WTC11 (cell line): ENCODE data around the gene PRKCB. TPM values are rescaled to one million over a fixed set of nuclear protein-coding genes. Genes with fewer than 3 reads are reported as not detected.

Experiments used
- ATAC-seq: fragments of 200-7000 bp; cut with Tn5 transposase; 2 replicates; pipeline ENCODE4 v1.10.0; 2021; ENCODE audit warnings: mild to moderate bottlenecking, moderate library complexity
- CTCF ChIA-PET: fragments of 300-600 bp; sonication (Branson Sonifier 250); formaldehyde crosslinking; loops from one replicate; lab custom pipeline; 2021; ENCODE audit warnings: antibody characterized with exemption; lab: Charles Lee
- POLR2A ChIA-PET: fragments of 350-600 bp; sonication (Branson Sonifier 250); formaldehyde crosslinking; loops from one replicate; lab custom pipeline; 2021; ENCODE audit warnings: antibody characterized with exemption; lab: Charles Lee
- DNase-seq: peaks from one replicate; pipeline ENCODE4 v3.0.0; 2021; ENCODE audit warnings: low spot score
- H3K27ac Mint-ChIP-seq: 2 replicates; pipeline ENCODE4 v1.8.0; 2021; ENCODE audit warnings: mixed read lengths
- H3K27me3 Mint-ChIP-seq: 2 replicates; pipeline ENCODE4 v1.8.0; 2021; ENCODE audit warnings: low read depth, mild to moderate bottlenecking, moderate library complexity, mixed read lengths
- H3K36me3 Mint-ChIP-seq: 2 replicates; pipeline ENCODE4 v1.8.0; 2021; ENCODE audit warnings: mixed read lengths
- H3K4me1 Mint-ChIP-seq: 2 replicates; pipeline ENCODE4 v1.8.0; 2022; ENCODE audit warnings: mixed read lengths
- H3K4me3 Mint-ChIP-seq: 2 replicates; pipeline ENCODE4 v1.8.0; 2021; ENCODE audit warnings: mild to moderate bottlenecking, moderate library complexity, mixed read lengths
- H3K9me3 Mint-ChIP-seq: 2 replicates; pipeline ENCODE4 v1.8.0; 2021; ENCODE audit warnings: mixed read lengths
- ARID4B ChIP-seq: sonication (generic); formaldehyde crosslinking; IDR thresholded peaks from 2 replicates; pipeline ENCODE4 v1.8.0; 2023; ENCODE audit warnings: missing genetic modification reagents, mild to moderate bottlenecking, borderline replicate concordance
- ATF2 ChIP-seq: sonication (generic); formaldehyde crosslinking; IDR thresholded peaks from 2 replicates; pipeline ENCODE4 v1.8.1; 2022; ENCODE audit warnings: low read depth, missing genetic modification reagents, borderline replicate concordance
- CTCF ChIP-seq: fragments of 200-600 bp; IDR thresholded peaks from 2 replicates; pipeline ENCODE4 v1.8.0; 2022; ENCODE audit warnings: antibody characterized with exemption
- FOXJ3 ChIP-seq: sonication (generic); formaldehyde crosslinking; IDR thresholded peaks from 2 replicates; pipeline ENCODE4 v1.9.0; 2021; ENCODE audit warnings: missing genetic modification reagents, mild to moderate bottlenecking, borderline replicate concordance
- MLX ChIP-seq: sonication (generic); formaldehyde crosslinking; IDR thresholded peaks from 2 replicates; pipeline ENCODE4 v1.8.1; 2023; ENCODE audit warnings: mild to moderate bottlenecking, missing genetic modification reagents, moderate library complexity
- NFYB ChIP-seq: sonication (generic); formaldehyde crosslinking; conservative IDR thresholded peaks from 2 replicates; pipeline ENCODE4 v1.8.0; 2022; ENCODE audit warnings: low read depth, missing genetic modification reagents
- PRDM15 ChIP-seq: sonication (generic); formaldehyde crosslinking; IDR thresholded peaks from 2 replicates; pipeline ENCODE4 v1.8.0; 2022; ENCODE audit warnings: missing genetic modification reagents
- RELA ChIP-seq: sonication (generic); formaldehyde crosslinking; IDR thresholded peaks from 2 replicates; pipeline ENCODE4 v1.8.1; 2022; ENCODE audit warnings: missing genetic modification reagents, mild to moderate bottlenecking, borderline replicate concordance
- RORB ChIP-seq: fragments of 250-450 bp; sonication (Bioruptor Pico); IDR thresholded peaks from 2 replicates; pipeline ENCODE4 v1.9.0; 2021; ENCODE audit warnings: mild to moderate bottlenecking
- SOX15 ChIP-seq: fragments of 250-450 bp; sonication (Bioruptor Pico); IDR thresholded peaks from 2 replicates; pipeline ENCODE4 v1.9.0; 2021; ENCODE audit warnings: mild to moderate bottlenecking
- TCF7 ChIP-seq: sonication (generic); formaldehyde crosslinking; IDR thresholded peaks from 2 replicates; pipeline ENCODE4 v1.8.0; 2022; ENCODE audit warnings: mild to moderate bottlenecking, low read depth, missing genetic modification reagents, moderate library complexity
- USF1 ChIP-seq: sonication (generic); formaldehyde crosslinking; IDR thresholded peaks from 2 replicates; pipeline ENCODE4 v1.8.0; 2022; ENCODE audit warnings: mild to moderate bottlenecking, missing genetic modification reagents
- ZNF121 ChIP-seq: sonication (generic); formaldehyde crosslinking; IDR thresholded peaks from 2 replicates; pipeline ENCODE4 v1.8.0; 2023; ENCODE audit warnings: missing genetic modification reagents
- ZNF138 ChIP-seq: sonication (generic); formaldehyde crosslinking; conservative IDR thresholded peaks from 2 replicates; pipeline ENCODE4 v1.8.1; 2022; ENCODE audit warnings: mild to moderate bottlenecking, moderate library complexity, missing genetic modification reagents
- total RNA-seq: library from RNA; stranded (reverse); gene quantifications from 3 replicates; pipeline ENCODE4 v1.2.3, GENCODE V29; 2021

Gene PRKCB
- total RNA-seq, 1 experiment from 2014 or later: 6.9 TPM

GRCh38 chr16:24118126-24118821 lies 282.5 kb downstream of the PRKCB start (continued):
- TF ChIP-seq MLX (CRISPR knock-in tag): no peak
- no peak for TF ChIP-seq ARID4B (CRISPR knock-in tag)
- no peak for TF ChIP-seq RORB (CRISPR knock-in tag)
- TF ChIP-seq ZNF121 (CRISPR knock-in tag): no peak
- TF ChIP-seq, all 79 proteins: peak for 0

GRCh38 chr16:24119807-24120206 lies 284.0 kb downstream of the PRKCB start:
- Mint-ChIP-seq H3K9me3 (peaks cover 8% of the 10 kb centered on the region), H3K4me1 (peaks cover 51% of the 10 kb centered on the region), H3K27me3 (no peaks in the 10 kb centered on the region; the same call in 1 of the 2 replicates), H3K4me3 (no peak overlapping the region), H3K36me3 (peaks cover 5% of the 10 kb centered on the region; the same call in 1 of the 2 replicates), H3K27ac (no peak overlapping the region)
- no peak for ATAC-seq
- TF ChIP-seq RORB (CRISPR knock-in tag) (no peak), PRDM15 (CRISPR knock-in tag) (no peak), RELA (CRISPR knock-in tag) (no peak)
- DNase-seq: no peak
- CTCF ChIA-PET: no interaction called here
- POLR2A ChIA-PET: no interaction called here

- H3K9me3 Mint-ChIP-seq: no peaks in the 10 kb centered on the region
- no peak for ATAC-seq
- H3K27ac Mint-ChIP-seq: no peak overlapping the region
- no peaks in the 10 kb centered on the region for H3K36me3 Mint-ChIP-seq
- peaks cover 45% of the 10 kb centered on the region for H3K4me1 Mint-ChIP-seq
- POLR2A ChIA-PET: no interaction called here
- no peak for DNase-seq
- no peaks in the 10 kb centered on the region; the same call in 1 of the 2 replicates for H3K27me3 Mint-ChIP-seq
- H3K4me3 Mint-ChIP-seq: no peak overlapping the region
- CTCF ChIA-PET: interaction anchor here (2.8 kb wide), 1 partner anchor 52 kb away, joined by 19 read pairs; no protein-coding TSS in a partner anchor
- no peak for TF ChIP-seq PRDM15 (CRISPR knock-in tag)
- TF ChIP-seq ZNF138: no peak
- no peak for TF ChIP-seq FOXJ3 (CRISPR knock-in tag)
- TF ChIP-seq USF1: no peak
- TF ChIP-seq CTCF: no peak
- no peak for TF ChIP-seq SOX15 (CRISPR knock-in tag)
- TF ChIP-seq ATF2 (CRISPR knock-in tag): no peak
- no peak for TF ChIP-seq NFYB (CRISPR knock-in tag)
- no peak for TF ChIP-seq TCF7 (CRISPR knock-in tag)
Measured at GRCh38 chr16:24123275-24123674, 287.5 kb downstream of the PRKCB start.
